Stimulated activated CD8-positive, alpha-beta memory T cell treated with anti-CD3 and anti-CD28 coated beads, Interleukin-12 subunit alpha, Interleukin-12 subunit beta, amount 100 ng/mL, for 1 hour (primary cell): Measurements from ENCODE around the gene C8B.

Experiments
- DNase-seq: peaks from one replicate; pipeline ENCODE4 v3.0.0-alpha.2; 2020; ENCODE audit warnings: low read depth

The C8B gene

DNA sequence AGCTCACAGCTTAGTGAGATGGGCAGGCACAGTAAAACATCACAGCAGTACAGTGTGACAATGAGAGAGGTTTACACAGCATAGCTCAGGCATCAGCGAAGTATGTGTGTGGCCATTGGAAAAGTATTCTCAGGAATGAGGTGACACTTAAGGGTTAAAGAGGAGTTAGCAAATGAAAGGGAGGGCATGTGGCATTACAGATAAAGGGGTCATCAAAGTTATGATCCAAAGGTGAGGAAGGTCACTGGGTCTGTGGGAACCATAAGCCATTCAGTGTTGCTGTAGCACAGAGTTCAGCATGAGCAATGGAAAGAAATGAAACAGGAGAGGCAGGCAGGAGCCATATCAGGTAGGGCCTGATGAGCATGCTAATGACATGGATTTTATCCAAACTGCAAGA is 4.5 kb upstream of the C8B start:
- DNase-seq: no peak

DNA sequence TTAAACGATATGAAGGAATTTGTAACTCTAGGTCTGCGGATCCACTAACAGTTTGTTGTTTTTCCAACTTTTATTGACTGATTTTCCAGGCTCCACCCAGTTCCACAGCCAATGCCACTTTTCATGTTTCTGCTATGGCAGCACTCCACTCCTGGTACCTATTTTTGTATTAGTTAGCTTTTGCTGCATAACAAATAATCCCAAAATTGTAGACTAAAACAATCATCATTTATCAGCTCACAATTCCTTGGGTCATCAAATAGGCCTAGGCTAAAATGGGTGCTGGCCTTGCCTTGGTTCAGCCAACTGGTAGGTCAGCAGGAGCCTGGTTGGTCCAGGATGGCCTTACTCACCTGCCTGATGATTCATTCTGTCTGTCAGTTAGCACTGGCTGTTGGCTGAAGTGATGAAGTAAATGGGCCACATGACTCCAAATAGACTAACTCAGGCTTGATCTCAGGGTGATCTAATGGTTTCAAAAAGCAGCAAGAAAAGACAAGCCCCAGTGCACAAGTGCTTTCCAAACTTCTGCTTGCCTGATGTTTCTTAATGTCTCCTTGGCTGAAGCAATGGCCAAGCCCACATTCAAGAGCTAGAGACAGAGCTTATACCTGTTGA is 3.2 kb upstream of the C8B start:
- DNase-seq: no peak

DNA sequence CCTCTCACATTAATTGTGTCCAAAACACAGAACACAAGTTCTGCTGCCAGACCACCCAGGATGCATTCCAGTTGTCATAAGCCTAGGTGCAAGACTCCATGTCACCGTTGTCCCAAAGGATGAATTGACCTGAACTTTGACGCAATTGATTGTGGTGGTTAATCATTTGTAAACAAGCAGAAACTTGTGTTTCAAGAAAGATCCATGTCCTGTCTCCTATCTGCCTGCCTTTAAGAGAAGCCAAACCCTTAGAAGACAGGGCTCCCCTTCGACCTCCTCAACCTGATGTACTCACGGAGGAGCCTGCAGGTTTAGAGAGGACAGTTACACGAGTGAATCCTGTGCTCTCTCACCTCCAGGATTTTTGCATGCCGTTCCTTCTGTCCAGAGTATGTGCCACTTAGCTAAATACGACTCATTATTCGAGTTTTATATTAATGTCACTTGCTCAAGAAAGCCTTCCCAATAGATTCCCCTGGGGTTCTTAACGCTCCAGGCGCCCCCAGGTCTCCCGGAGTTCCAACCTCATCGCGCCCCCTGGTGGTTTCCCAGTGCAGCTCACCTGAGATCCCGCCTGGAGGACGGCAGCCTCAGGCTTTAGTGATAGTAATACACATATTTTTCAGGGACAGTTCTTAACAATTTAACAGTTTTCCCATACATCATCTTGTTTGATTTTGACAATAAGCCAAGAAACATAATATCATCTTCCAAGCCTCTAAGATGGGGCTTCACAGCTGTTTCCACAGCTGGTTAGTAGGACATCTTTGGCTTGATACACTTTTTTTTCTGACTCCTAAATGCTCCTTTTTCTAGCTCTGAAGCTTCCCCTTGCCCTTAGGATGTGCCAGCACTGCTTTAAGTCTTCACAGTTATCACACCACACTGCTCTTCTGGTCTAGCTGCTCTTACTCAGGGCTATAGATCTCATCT is 2.4 kb upstream of the C8B start:
- DNase-seq: no peak

DNA sequence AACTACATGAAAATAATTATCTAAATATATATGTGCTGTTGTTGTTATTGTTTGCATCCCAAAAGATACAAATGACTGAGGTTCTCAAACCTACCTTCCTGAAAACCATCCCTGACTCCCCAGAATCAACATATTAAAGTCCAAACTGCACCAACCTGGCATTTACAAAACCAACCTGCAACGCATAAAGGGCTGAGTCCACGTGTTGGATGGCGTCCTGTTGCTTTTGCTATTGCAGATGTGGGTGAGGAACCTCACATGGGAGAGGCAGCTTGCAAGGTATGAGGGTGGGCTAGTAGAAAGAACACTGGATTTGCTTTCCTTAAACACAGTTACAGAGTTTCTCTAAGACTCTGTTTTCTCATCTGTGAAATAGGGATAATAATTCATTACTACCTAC is 1.5 kb upstream of the C8B start:
- DNase-seq: no peak

DNA sequence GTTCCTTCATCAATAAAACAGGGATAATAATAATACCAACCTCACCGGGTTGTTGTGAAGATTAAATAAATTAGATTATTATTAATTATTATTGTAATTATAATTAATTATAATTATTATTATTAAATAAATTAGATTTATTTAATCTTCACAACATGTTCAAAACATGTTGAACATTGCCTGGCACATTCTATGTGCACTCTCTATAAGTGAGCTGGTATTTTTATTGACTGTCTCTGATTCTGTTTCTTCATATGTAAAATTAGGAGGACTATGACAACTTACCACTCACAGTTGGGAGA is 834 bp upstream of the C8B start:
- no peak for DNase-seq

DNA sequence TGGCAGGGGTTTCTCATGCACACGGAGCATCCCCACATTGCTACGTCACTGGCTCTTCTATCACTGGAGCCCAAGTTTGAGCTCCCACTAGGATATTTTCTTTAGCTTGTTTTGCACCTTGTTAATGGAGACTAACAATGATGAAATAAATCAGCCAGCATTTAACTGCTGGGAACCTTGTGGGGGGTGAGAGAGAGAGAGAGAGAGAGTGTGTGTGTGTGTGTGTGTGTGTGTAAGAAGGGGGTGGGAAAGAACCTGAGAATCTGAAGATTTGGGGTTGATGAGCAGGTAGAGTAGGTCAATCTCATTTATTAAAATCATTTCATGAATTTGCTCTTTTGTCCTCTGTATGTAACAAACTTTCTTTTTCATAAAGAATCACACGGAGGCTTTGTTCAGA is 624 bp downstream of the C8B start:
- DNase-seq: no peak

DNA sequence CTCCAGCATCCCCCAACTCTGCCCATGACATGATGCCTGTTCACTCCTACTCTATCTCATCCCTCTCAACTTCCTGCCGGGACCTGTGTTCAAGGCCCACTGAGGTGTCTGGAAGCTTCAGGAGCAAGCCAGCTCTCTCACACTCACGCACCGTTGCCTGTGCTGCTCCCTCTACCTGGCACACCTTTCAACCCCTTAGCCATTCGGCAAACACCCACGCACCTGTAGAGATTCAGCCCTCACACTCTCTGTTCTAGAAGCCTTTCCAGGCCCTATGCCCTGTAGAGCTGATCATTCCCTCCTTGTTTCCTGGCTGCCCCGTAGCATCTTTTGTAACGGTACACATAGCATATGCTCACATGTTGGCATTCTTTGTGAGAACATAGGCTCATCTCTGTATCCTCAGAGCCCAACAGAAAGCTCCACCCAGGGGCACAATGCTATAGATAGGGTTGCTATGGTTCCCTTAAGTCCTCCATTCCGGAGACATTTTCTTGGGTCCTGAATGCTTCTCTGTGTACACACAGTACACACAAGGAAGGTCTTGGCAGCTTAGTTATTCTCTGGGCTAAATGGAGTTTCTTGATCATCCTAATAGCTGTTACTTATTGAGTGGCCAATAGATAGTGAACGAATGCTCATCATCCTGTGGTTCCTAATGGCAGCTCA is 1.3 kb downstream of the C8B start:
- DNase-seq: no peak

DNA sequence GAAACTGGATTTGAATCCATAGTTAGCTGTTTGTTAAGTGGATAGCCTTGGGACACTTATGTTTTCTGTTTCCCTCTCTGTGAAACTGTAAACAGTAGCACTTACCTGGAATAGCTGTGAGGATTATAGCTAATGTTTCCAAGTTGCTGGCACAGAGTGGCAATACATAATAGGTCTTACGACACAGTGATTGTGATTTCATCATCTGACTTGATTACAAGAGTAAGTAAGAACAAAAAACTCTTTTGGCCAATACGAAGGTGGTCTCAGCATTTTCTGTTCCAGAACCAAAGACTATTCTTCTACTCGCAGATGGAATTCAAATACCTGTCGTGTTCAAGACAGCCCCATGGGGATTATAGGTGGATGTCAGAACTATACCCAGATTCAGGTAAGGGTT is 2.1 kb downstream of the C8B start:
- DNase-seq: no peak

DNA sequence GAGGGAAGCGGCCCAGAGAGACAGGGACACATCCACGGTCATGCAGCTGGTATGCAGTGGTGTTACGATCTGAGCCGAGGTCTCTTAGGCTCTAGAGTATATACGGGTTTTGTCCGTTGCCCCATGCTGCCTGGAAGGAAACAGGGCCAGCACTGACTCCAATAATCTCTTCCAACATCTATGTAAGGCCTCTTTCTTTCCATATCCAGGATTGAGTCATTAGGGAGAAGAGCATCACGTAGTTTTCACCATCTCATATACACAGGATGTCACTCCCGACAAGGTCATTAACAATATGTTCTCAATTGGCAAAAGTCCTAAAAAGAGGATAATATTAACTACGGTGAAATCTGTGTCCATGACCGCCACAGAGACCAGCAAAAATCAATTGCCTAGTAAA is 4.4 kb downstream of the C8B start:
- no peak for DNase-seq

DNA sequence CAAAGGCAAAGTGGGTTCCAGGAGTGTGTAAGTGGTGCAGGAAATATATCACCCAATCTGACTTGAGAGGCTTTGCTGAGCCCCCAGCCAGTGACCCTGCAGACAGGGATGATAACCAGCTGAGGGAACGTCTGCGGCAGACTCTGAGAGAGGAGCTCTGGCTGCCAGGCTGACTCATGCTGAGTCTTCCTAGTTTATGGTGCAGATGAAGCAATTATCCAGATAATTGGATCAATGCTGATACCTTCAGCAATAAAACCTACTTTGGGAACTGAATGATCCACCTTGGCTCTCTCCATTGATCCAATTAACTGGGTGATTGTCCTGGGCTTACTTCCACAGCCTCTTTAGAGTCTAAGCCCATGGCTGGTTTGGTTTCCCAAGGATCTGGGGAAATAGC is 7.3 kb downstream of the C8B start:
- no peak for DNase-seq

DNA sequence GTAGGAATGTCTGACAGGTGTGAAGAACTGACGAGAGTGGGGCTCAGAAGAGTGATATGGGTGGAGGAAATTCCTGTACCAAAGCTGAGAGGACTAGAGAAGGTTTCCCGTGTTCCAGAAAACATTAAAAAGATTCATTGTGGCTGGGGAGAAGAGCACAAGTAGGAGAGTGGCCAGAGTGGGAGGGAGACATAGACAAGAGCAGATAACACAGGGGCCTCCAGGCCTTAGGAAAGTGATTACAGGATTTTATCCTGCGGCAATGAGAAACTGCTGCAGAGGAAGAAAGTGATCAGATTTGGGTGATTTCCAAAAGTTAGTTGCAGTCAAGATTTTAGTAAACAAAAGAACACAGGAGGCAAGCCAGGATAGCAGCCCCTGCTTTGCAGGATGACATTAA is 7.9 kb downstream of the C8B start:
- no peak for DNase-seq

DNA sequence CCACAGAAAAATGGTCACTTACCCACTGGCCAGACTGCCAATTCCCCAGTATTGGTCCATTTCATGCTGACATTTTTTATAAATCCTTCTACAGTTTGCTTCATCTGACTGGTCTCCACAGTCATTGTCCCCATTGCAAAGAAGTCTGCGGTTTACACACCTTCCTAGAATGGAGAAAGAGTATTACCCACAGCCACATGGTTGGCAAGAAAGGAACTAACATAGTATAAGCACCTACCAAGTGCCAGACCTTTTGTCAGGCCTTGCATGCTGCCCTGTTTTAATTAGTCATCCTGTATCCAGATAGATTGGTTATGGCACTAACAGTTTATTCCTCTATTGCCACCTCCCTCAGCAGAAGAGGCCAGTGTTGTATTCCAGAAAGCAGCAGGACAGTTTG is 11.2 kb downstream of the C8B start:
- no peak for DNase-seq

DNA sequence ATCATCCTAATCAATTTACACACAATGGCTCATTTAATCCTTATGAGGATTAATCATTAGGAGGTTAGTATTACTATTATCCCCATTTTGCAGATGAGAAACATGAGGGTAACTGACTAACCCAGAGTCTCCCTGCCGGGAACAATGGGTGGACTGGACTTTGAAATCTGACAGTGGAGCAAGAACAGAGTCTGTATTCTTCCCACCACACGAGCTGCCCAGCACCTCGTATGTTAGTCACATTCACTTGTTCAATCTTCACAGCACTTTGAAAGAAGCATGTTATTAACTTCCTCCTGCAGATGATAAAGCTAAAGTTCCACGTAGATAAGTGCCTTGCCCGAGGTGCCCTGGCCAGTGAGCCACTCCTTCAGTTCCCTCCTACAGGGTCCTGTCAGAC is 12.4 kb downstream of the C8B start:
- DNase-seq: no peak

DNA sequence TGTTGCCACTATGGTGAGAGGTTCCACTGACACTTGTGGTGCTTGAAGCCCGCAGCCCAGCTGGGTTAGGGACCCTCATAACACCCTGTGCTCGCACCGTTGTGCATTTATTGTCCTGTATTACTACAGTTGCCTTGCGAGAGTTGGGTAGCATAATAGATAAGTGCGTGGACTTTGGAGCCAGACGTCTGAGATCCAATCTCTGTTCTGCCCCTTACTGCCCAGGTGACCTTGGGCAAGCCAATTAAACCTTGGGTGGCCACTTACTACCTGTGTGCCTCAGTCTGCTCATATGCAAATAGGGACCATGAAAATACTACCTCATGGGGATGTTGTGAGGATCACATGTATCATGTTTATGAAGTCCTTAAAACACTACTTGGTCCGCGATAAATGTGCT is 13.3 kb downstream of the C8B start:
- DNase-seq: no peak

DNA sequence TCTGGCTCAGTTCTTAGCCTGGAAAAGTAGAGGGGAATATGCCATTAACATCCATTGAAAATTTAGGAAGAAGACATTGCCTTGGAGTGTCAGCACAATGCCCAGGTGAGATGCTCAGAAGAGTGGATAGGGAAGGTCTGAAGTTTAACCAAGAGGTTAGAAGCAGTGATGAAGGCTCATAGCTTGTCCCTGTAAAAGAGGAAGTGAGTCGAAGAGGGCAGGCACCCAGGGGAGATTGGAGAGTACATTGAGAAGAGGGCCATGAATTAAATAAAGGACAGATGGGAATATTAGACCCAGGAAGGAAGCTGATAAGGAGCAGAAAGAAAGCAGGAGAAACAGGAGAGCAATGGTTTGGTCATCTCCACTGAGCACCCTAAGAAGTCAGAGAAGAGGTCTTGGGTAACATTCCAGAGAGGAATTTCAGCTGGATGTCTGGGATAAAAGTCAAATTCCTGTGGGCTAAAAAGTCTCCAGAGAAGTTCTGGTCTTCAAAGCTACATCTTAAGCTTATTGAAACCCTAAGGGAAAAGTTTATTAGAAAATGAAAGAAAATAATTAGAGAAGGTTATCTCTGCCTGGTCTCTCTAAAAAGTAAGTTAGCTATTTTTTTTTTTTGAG is 17.3 kb downstream of the C8B start:
- DNase-seq: no peak

DNA sequence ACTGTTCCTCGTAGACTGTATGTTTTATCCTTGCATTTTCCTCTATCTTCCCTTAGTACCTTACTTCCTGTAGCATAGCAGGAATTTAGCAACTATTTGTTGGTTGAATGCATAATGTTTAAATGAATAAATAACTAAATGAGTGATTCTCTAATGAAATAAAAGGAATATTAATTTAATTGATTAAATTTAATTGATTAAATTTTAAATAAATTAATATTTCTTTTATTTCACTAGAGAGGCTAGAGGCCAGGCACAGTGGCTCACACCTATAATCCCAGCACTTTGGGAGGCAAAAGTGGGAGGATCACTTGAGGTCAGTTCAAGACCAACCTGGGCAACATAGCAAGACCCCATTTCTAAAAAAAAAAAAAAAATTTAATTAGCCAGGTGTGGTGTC is 25.8 kb downstream of the C8B start:
- no peak for DNase-seq

DNA sequence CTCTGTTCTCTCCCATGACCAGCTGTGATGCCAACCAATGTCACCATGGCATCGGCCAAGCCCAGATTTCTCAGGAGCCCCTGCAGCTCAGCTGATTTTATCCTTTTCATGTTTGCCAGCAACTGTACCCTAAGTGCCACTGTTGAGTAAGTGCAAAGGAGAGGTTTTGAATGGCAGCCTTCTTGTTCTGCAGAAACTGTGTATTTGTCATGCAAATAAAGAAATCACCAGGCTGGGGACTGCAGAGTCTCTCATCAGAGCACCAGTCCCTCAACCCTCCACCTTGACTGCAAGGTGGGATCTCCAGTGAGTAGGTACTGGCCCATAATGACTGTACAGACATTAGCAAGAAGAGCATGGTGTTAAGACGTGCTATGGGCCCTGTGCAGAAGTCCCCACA is 26.6 kb downstream of the C8B start:
- DNase-seq: no peak

DNA sequence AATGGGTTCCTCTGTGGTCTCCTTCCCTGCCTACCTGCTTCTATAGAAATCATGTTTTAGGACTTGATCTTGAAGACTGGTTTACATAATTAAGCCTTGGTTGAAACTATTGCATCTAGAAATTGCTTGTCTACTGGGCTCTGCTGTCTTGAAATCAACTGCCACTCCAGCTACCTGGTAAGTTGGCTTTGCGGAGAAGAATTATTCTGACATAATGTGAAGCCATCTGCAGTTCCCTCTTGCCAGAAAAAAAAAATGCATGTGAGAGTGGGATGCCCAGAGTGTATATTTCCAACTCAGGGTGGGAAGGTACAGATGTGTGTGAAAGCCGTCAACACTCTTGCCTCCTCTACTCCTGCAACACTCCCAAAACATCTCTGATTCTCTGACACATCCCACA is 27.2 kb downstream of the C8B start:
- DNase-seq: no peak

DNA sequence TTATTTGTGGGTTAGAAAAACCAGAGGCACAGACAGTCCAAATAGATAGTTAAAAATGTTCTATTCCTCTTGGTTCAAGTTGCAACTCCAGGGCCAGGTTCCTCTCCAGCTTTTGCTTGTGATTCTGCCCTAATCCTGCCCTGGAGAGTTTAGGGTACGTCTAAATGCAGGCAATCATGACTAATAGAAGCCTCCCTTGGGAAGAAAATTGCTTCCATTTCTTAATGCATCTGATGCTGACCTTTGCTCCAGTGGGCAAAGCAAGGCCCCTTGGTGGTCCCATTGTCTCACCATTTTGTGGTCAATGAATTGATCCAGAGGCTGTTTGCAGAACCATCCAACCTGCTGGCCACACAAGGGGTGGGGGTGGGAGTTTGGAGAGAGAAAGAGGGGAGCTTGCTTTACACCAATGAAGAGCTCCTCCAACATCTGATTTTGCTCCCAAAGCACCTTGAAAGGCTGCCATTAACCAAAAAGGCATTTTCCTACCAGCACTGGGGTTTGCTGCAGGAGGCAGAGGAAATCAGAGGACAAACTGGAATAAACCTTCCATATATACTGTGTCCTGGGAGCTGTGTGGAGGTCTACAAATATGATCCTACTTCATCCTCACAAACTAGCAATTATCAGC is 31.3 kb downstream of the C8B start:
- no peak for DNase-seq

DNA sequence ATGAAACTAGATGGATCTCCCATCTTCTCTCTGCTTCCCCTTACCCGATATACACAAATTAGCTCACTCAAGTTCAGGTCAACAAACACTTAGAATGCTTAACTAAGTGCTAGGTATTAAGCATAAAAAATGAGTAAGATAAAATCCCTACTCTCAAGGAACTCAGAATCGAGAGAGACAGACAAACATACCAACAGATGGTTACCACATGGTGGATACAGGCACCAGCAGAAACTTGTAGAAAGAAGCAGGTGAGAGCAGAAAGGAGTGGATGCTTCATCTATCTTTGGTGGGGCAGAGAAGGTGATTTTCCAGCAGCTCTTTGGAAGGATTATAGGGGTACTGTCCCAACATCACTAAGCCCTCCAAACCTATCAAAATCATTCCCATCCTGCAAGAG is 32.2 kb downstream of the C8B start:
- DNase-seq: no peak

DNA sequence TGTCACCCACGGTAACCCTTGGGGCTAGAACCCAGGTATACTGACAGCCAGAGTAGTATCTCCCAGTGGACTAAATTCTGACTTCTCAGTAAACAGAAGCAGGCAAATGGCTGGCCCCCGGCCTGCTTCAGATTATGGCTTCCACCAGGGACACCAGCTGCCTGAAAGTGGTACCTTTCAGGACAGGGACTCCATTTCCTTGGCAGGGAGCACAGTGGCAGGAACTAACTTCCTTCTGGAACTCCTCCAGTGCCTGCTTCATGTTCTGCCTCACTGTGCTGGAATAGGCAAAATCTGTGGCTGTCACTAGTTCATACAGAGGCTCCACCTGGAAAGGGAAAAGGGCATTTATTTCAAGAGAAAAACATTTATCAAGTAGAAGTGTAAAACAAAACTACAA is 32.7 kb downstream of the C8B start:
- DNase-seq: no peak

DNA sequence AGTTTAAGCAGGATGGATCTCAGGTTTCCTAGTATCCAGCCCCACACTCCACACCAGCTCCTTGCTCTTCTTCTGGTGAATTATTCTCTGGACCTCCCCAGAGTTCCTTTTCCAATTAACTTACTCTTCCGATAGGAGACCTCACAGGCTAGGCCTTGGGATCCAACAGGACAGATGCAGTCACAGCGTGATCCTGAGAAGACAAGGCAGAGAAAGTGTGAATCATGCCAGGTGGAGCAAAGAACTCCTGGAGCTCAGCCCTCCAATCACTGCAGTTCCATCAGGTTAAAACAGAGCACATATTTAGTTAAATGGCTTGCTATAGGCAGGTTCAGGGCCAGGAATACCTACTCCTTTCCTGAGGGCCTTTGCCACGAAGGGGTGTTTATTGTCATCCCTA is 34.1 kb downstream of the C8B start:
- no peak for DNase-seq

DNA sequence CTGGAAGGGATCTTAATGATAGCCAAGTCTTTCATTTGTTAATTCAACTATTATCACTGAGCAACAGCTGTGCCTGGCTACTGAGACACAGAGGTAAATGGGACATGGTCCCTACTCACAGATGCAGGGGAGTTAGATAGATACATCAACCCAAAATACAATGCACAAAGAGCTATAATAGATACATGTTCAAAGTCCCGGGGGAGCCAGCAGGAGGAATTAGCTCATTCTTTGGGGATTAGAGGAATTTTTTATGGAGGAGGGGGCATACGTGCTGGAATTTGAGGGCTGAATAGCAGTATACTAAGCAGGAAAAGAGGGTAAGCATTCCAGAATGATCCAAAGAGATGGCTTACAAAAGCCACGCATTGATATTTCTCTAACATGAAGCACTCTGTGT is 34.6 kb downstream of the C8B start:
- DNase-seq: no peak
